ENCODE data around the gene ZNF592. TPM values are rescaled to one million over a fixed set of nuclear protein-coding genes. Genes with fewer than 3 reads are reported as not detected.

Gene ZNF592
- total and polyA plus RNA-seq, 2 of the 13 experiments (the other 11 are each of a cell fraction or from before 2014, with no cell fraction given) = 8.2 to 9.8 TPM

DNA sequence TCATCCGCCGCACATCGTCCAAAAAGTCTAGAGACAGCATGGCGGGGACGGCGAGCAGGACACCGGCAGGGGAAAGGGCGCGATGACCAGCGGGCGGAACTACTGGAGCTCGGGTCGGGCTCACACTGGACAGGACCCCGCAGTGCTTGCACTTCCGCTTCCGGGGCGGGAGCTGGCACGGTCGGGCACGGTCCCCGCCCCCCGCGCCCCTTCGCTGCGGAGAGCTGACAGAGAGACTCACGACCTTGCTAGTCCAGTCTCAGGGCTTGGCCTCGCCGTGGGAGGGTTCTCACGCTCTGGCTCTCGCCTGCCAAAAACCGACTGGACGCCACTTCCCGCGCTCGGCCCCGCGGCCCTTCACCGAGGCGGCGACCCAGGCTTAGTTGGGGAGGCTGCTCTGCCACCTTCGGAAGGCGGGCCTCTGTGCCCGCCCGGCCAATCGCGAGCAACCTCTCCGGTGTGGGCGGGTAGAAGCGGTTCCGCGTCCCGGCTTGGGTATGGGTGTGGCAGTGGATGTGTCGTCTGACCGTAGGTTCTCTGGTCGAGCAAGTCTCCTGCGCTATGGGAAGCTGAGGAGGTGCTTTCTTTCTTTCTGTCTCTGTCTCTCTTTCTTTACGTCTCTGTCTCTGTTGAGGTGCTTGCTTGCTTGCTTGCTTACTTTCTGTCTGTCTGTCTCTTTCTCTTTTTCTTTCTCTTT is 32.2 kb upstream of the ZNF592 start, which contains the start of gene SEC11A (continued):
- TF ChIP-seq ZNF569 (CRISPR knock-in tag; IDR thresholded peaks at IDR 0.05; ENCODE audit: borderline replicate concordance) (no peak), SRY (CRISPR knock-in tag; IDR thresholded peaks at IDR 0.05) (peak; percentile 24; the same call in 1 of the 2 replicates), ZNF556 (CRISPR knock-in tag; IDR thresholded peaks at IDR 0.05; ENCODE audit: borderline replicate concordance) (peak; percentile 67; the same call in 1 of the 2 replicates), ZNF317 (CRISPR knock-in tag; IDR thresholded peaks at IDR 0.05) (peak; percentile 78), ZFP1 (CRISPR knock-in tag; IDR thresholded peaks at IDR 0.05) (no peak), SALL2 (CRISPR knock-in tag; IDR thresholded peaks at IDR 0.05) (peak; percentile 74; the same call in 1 of the 2 replicates), CSRNP1 (CRISPR knock-in tag; IDR thresholded peaks at IDR 0.05) (peak; percentile 58), PAF1 (CRISPR knock-in tag; IDR thresholded peaks at IDR 0.05) (no peak), POLR2G (IDR thresholded peaks at IDR 0.05; ENCODE audit: low read depth, low read length) (peak; percentile 80), CHCHD3 (CRISPR knock-in tag; IDR thresholded peaks at IDR 0.05) (0 out of 2 replicates have a peak, but pooled peaks have one; percentile 53), ZNF710 (CRISPR knock-in tag; IDR thresholded peaks at IDR 0.05; ENCODE audit: borderline replicate concordance) (peak; percentile 80), SUZ12 (IDR thresholded peaks at IDR 0.05; ENCODE audit: low read depth, low read length) (no peak), NCOA5 (CRISPR knock-in tag; IDR thresholded peaks at IDR 0.05) (0 out of 2 replicates have a peak, but pooled peaks have one; percentile 25), ZNF644 (CRISPR knock-in tag; IDR thresholded peaks at IDR 0.05; ENCODE audit: low read depth) (no peak), GPBP1L1 (CRISPR knock-in tag; IDR thresholded peaks at IDR 0.05) (no peak), MBD4 (IDR thresholded peaks at IDR 0.05; ENCODE audit: borderline replicate concordance, low read length) (no peak), TCF7L2 (IDR thresholded peaks at IDR 0.05; ENCODE audit: low read depth, low read length) (no peak)
- TF ChIP-seq, protein P1, sequence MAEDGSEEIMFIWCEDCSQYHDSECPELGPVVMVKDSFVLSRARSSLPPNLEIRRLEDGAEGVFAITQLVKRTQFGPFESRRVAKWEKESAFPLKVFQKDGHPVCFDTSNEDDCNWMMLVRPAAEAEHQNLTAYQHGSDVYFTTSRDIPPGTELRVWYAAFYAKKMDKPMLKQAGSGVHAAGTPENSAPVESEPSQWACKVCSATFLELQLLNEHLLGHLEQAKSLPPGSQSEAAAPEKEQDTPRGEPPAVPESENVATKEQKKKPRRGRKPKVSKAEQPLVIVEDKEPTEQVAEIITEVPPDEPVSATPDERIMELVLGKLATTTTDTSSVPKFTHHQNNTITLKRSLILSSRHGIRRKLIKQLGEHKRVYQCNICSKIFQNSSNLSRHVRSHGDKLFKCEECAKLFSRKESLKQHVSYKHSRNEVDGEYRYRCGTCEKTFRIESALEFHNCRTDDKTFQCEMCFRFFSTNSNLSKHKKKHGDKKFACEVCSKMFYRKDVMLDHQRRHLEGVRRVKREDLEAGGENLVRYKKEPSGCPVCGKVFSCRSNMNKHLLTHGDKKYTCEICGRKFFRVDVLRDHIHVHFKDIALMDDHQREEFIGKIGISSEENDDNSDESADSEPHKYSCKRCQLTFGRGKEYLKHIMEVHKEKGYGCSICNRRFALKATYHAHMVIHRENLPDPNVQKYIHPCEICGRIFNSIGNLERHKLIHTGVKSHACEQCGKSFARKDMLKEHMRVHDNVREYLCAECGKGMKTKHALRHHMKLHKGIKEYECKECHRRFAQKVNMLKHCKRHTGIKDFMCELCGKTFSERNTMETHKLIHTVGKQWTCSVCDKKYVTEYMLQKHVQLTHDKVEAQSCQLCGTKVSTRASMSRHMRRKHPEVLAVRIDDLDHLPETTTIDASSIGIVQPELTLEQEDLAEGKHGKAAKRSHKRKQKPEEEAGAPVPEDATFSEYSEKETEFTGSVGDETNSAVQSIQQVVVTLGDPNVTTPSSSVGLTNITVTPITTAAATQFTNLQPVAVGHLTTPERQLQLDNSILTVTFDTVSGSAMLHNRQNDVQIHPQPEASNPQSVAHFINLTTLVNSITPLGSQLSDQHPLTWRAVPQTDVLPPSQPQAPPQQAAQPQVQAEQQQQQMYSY (CRISPR knock-in tag; IDR thresholded peaks at IDR 0.05) = 0 out of 2 replicates have a peak, but pooled peaks have one; percentile 69
- TF ChIP-seq, protein P2, sequence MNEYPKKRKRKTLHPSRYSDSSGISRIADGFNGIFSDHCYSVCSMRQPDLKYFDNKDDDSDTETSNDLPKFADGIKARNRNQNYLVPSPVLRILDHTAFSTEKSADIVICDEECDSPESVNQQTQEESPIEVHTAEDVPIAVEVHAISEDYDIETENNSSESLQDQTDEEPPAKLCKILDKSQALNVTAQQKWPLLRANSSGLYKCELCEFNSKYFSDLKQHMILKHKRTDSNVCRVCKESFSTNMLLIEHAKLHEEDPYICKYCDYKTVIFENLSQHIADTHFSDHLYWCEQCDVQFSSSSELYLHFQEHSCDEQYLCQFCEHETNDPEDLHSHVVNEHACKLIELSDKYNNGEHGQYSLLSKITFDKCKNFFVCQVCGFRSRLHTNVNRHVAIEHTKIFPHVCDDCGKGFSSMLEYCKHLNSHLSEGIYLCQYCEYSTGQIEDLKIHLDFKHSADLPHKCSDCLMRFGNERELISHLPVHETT (CRISPR knock-in tag; conservative IDR thresholded peaks at IDR 0.05) = peak; percentile 89
